ENCODE results near the gene FNDC3B. TPM values are rescaled to one million over a fixed set of nuclear protein-coding genes. Genes with fewer than 3 reads are reported as not detected.

The FNDC3B gene
- total RNA-seq, 4 donors from 2014 or later, result 23.9 to 61.9 (median 37.0) TPM

- TF ChIP-seq CTCF (IDR thresholded peaks at IDR 0.05), result no peak
- no peak for TF ChIP-seq POLR2AphosphoS5 (IDR thresholded peaks at IDR 0.05)
- TF ChIP-seq EP300 (IDR thresholded peaks at IDR 0.05), result no peak
- TF ChIP-seq POLR2A (IDR thresholded peaks at IDR 0.05), result no peak
- no peaks in the 10 kb centered on the region for H3K27me3 ChIP-seq
- 97% methylated on average over 1 of the region's 1 CpG for WGBS
- H3K4me1 ChIP-seq, result peaks cover 2% of the 10 kb centered on the region
- H3K4me3 ChIP-seq, result no peak overlapping the region
- no peak overlapping the region for H3K27ac ChIP-seq
- no peak for DNase-seq (ENCODE audit: low spot score in 2 of 2)
- no peaks in the 10 kb centered on the region for H3K9me3 ChIP-seq
- no peaks in the 10 kb centered on the region for H3K36me3 ChIP-seq
These were observed 190.1 kb downstream of the FNDC3B start for GRCh38 chr3:172229462-172229861.

GRCh38 chr3:172231318-172231901 lies 192.0 kb downstream of the FNDC3B start:
- 96% methylated on average over 8 of the region's 8 CpGs for WGBS
- H3K4me1 ChIP-seq, result peaks cover 2% of the 10 kb centered on the region
- H3K27ac ChIP-seq, result no peak overlapping the region
- H3K36me3 ChIP-seq, result no peaks in the 10 kb centered on the region
- TF ChIP-seq CTCF (IDR thresholded peaks at IDR 0.05) (no peak), POLR2AphosphoS5 (IDR thresholded peaks at IDR 0.05) (no peak), POLR2A (IDR thresholded peaks at IDR 0.05) (no peak), EP300 (IDR thresholded peaks at IDR 0.05) (no peak)
- no peak for DNase-seq (ENCODE audit: low spot score in 2 of 2)
- no peaks in the 10 kb centered on the region for H3K27me3 ChIP-seq
- H3K4me3 ChIP-seq, result no peak overlapping the region
- H3K9me3 ChIP-seq, result no peaks in the 10 kb centered on the region

- no peak for DNase-seq (ENCODE audit: low spot score in 2 of 2)
- Histone ChIP-seq H3K9me3 (no peaks in the 10 kb centered on the region), H3K4me1 (peaks cover 2% of the 10 kb centered on the region), H3K36me3 (no peaks in the 10 kb centered on the region), H3K4me3 (no peak overlapping the region), H3K27me3 (no peaks in the 10 kb centered on the region), H3K27ac (no peak overlapping the region)
- 71% methylated on average over 3 of the region's 3 CpGs for WGBS
- TF ChIP-seq EP300 (IDR thresholded peaks at IDR 0.05), result no peak
- no peak for TF ChIP-seq POLR2AphosphoS5 (IDR thresholded peaks at IDR 0.05)
- TF ChIP-seq POLR2A (IDR thresholded peaks at IDR 0.05), result no peak
- no peak for TF ChIP-seq CTCF (IDR thresholded peaks at IDR 0.05)
These were observed 193.3 kb downstream of the FNDC3B start for GRCh38 chr3:172232579-172233212.

- Histone ChIP-seq H3K36me3 (no peaks in the 10 kb centered on the region), H3K27me3 (no peaks in the 10 kb centered on the region), H3K27ac (no peak overlapping the region), H3K9me3 (no peaks in the 10 kb centered on the region), H3K4me3 (no peak overlapping the region), H3K4me1 (no peaks in the 10 kb centered on the region)
- WGBS, result 80% methylated on average over 8 of the region's 8 CpGs
- TF ChIP-seq EP300 (IDR thresholded peaks at IDR 0.05) (no peak), POLR2AphosphoS5 (IDR thresholded peaks at IDR 0.05) (no peak), CTCF (IDR thresholded peaks at IDR 0.05) (no peak), POLR2A (IDR thresholded peaks at IDR 0.05) (no peak)
- no peak for DNase-seq (ENCODE audit: low spot score in 2 of 2)
These were observed 194.3 kb downstream of the FNDC3B start for GRCh38 chr3:172233474-172234277.

GRCh38 chr3:172235698-172236097 lies 196.3 kb downstream of the FNDC3B start:
- no peaks in the 10 kb centered on the region for H3K4me1 ChIP-seq
- DNase-seq (ENCODE audit: low spot score in 2 of 2), result no peak
- no peaks in the 10 kb centered on the region for H3K36me3 ChIP-seq
- TF ChIP-seq POLR2AphosphoS5 (IDR thresholded peaks at IDR 0.05) (no peak), POLR2A (IDR thresholded peaks at IDR 0.05) (no peak), CTCF (IDR thresholded peaks at IDR 0.05) (no peak), EP300 (IDR thresholded peaks at IDR 0.05) (no peak)
- no peak overlapping the region for H3K27ac ChIP-seq
- H3K9me3 ChIP-seq, result no peaks in the 10 kb centered on the region
- H3K27me3 ChIP-seq, result no peaks in the 10 kb centered on the region
- no peak overlapping the region for H3K4me3 ChIP-seq

Data from suprapubic skin (tissue), 4 donors.